ENCODE results near the gene PCDHB8. TPM values are rescaled to one million over a fixed set of nuclear protein-coding genes. Genes with fewer than 3 reads are reported as not detected.
"Not testable (repeated sequence)": the region's sequence is repeated elsewhere in the genome, so short reads cannot be mapped to it uniquely, and the experiment has no call there.

The PCDHB8 gene
- total and polyA plus RNA-seq, 4 donors, result 0.03 to 0.14 (median 0.08) TPM; not detected in 1

DNA sequence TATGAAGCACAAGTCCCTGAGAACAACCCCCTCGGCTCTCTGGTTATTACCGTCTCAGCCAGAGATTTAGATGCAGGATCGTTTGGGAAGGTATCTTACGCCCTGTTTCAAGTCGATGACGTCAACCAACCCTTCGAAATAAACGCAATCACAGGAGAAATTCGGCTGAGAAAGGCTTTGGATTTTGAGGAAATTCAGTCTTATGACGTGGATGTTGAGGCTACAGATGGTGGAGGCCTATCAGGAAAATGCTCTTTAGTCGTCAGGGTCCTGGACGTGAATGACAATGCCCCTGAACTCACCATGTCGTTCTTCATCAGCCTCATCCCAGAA is 26.6 kb upstream of the PCDHB8 start:
- H3K4me1 ChIP-seq (ENCODE audit: control insufficient read depth in 4 of 4, insufficient read depth in 4 of 4, low read length in 3 of 4), result no peaks in the 10 kb centered on the region
- peaks cover 16 to 38% (median 22%) of the 10 kb centered on the region in 4 donors for H3K9me3 ChIP-seq (ENCODE audit: control insufficient read depth in 4 of 4, low read length in 3 of 4)
- TF ChIP-seq HNF4A (conservative IDR thresholded peaks at IDR 0.05) (no peak), EGR1 (IDR thresholded peaks at IDR 0.05; ENCODE audit: low read depth in 2 of 2) (no peak), YY1 (IDR thresholded peaks at IDR 0.05) (no peak), FOXA2 (IDR thresholded peaks at IDR 0.05) (no peak), GABPA (IDR thresholded peaks at IDR 0.05 in 1 of 2, conservative IDR thresholded peaks at IDR 0.05 in 1 of 2) (no peak)
- TF ChIP-seq, protein P1, sequence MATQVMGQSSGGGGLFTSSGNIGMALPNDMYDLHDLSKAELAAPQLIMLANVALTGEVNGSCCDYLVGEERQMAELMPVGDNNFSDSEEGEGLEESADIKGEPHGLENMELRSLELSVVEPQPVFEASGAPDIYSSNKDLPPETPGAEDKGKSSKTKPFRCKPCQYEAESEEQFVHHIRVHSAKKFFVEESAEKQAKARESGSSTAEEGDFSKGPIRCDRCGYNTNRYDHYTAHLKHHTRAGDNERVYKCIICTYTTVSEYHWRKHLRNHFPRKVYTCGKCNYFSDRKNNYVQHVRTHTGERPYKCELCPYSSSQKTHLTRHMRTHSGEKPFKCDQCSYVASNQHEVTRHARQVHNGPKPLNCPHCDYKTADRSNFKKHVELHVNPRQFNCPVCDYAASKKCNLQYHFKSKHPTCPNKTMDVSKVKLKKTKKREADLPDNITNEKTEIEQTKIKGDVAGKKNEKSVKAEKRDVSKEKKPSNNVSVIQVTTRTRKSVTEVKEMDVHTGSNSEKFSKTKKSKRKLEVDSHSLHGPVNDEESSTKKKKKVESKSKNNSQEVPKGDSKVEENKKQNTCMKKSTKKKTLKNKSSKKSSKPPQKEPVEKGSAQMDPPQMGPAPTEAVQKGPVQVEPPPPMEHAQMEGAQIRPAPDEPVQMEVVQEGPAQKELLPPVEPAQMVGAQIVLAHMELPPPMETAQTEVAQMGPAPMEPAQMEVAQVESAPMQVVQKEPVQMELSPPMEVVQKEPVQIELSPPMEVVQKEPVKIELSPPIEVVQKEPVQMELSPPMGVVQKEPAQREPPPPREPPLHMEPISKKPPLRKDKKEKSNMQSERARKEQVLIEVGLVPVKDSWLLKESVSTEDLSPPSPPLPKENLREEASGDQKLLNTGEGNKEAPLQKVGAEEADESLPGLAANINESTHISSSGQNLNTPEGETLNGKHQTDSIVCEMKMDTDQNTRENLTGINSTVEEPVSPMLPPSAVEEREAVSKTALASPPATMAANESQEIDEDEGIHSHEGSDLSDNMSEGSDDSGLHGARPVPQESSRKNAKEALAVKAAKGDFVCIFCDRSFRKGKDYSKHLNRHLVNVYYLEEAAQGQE (IDR thresholded peaks at IDR 0.05), result no peak
- TF ChIP-seq, protein P2, sequence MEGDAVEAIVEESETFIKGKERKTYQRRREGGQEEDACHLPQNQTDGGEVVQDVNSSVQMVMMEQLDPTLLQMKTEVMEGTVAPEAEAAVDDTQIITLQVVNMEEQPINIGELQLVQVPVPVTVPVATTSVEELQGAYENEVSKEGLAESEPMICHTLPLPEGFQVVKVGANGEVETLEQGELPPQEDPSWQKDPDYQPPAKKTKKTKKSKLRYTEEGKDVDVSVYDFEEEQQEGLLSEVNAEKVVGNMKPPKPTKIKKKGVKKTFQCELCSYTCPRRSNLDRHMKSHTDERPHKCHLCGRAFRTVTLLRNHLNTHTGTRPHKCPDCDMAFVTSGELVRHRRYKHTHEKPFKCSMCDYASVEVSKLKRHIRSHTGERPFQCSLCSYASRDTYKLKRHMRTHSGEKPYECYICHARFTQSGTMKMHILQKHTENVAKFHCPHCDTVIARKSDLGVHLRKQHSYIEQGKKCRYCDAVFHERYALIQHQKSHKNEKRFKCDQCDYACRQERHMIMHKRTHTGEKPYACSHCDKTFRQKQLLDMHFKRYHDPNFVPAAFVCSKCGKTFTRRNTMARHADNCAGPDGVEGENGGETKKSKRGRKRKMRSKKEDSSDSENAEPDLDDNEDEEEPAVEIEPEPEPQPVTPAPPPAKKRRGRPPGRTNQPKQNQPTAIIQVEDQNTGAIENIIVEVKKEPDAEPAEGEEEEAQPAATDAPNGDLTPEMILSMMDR (IDR thresholded peaks at IDR 0.05; ENCODE audit: low read depth, low read length, missing input control), result no peak
- TF ChIP-seq, protein P3, sequence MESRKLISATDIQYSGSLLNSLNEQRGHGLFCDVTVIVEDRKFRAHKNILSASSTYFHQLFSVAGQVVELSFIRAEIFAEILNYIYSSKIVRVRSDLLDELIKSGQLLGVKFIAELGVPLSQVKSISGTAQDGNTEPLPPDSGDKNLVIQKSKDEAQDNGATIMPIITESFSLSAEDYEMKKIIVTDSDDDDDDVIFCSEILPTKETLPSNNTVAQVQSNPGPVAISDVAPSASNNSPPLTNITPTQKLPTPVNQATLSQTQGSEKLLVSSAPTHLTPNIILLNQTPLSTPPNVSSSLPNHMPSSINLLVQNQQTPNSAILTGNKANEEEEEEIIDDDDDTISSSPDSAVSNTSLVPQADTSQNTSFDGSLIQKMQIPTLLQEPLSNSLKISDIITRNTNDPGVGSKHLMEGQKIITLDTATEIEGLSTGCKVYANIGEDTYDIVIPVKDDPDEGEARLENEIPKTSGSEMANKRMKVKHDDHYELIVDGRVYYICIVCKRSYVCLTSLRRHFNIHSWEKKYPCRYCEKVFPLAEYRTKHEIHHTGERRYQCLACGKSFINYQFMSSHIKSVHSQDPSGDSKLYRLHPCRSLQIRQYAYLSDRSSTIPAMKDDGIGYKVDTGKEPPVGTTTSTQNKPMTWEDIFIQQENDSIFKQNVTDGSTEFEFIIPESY (IDR thresholded peaks at IDR 0.05), result no peak
- no peak overlapping the region for H3K4me3 ChIP-seq (ENCODE audit: low read depth in 1 of 3, low read length in 3 of 3)
- DNase-seq (ENCODE audit: low spot score), result no peak
- no peak overlapping the region for H3K9ac ChIP-seq (ENCODE audit: low read depth in 1 of 2, low read length in 2 of 2)
- H3K27me3 ChIP-seq (ENCODE audit: control insufficient read depth in 4 of 4, insufficient read depth in 4 of 4, low read length in 3 of 4), result peaks cover 0 to 6% (median 0%) of the 10 kb centered on the region in 4 donors
- H3K36me3 ChIP-seq (ENCODE audit: control insufficient read depth in 4 of 4, insufficient read depth in 3 of 4, low read depth in 1 of 4, low read length in 3 of 4), result no peaks in the 10 kb centered on the region
- H3K27ac ChIP-seq (ENCODE audit: low read depth in 1 of 2, low read length in 2 of 2), result no peak overlapping the region
- 28% methylated on average over 13 of the region's 13 CpGs for WGBS

DNA sequence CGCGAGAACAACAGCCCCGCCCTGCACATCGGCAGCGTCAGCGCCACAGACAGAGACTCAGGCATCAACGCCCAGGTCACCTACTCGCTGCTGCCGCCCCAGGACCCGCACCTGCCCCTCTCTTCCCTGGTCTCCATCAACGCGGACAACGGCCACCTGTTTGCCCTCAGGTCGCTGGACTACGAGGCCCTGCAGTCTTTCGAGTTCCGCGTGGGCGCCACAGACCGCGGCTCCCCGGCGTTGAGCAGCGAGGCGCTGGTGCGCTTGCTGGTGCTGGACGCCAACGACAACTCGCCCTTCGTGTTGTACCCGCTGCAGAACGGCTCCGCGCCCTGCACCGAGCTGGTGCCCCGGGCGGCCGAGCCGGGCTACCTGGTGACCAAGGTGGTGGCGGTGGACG is 26.0 kb upstream of the PCDHB8 start:
- peaks cover 16 to 44% (median 26%) of the 10 kb centered on the region in 4 donors for H3K9me3 ChIP-seq (ENCODE audit: control insufficient read depth in 4 of 4, low read length in 3 of 4)
- not testable (repeated sequence) for H3K27ac ChIP-seq (ENCODE audit: low read depth in 1 of 2, low read length in 2 of 2); H3K4me3 ChIP-seq (ENCODE audit: low read depth in 1 of 3, low read length in 3 of 3); H3K36me3 ChIP-seq (ENCODE audit: control insufficient read depth in 4 of 4, insufficient read depth in 3 of 4, low read depth in 1 of 4, low read length in 3 of 4); H3K4me1 ChIP-seq (ENCODE audit: control insufficient read depth in 4 of 4, insufficient read depth in 4 of 4, low read length in 3 of 4); H3K9ac ChIP-seq (ENCODE audit: low read depth in 1 of 2, low read length in 2 of 2); H3K27me3 ChIP-seq (ENCODE audit: control insufficient read depth in 4 of 4, insufficient read depth in 4 of 4, low read length in 3 of 4); DNase-seq (ENCODE audit: low spot score)
- WGBS, result 33% methylated on average over 39 of the region's 41 CpGs

DNA sequence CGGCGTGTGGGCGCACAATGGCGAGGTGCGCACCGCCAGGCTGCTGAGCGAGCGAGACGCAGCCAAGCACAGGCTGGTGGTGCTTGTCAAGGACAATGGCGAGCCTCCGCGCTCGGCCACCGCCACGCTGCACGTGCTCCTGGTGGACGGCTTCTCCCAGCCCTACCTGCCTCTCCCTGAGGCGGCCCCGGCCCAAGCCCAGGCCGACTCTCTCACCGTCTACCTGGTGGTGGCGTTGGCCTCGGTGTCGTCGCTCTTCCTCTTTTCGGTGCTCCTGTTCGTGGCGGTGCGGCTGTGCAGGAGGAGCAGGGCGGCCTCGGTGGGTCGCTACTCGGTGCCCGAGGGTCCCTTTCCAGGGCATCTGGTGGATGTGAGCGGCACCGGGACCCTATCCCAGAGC is 25.5 kb upstream of the PCDHB8 start:
- H3K27ac ChIP-seq (ENCODE audit: low read depth in 1 of 2, low read length in 2 of 2); H3K36me3 ChIP-seq (ENCODE audit: control insufficient read depth in 4 of 4, insufficient read depth in 3 of 4, low read depth in 1 of 4, low read length in 3 of 4); H3K4me3 ChIP-seq (ENCODE audit: low read depth in 1 of 3, low read length in 3 of 3); DNase-seq (ENCODE audit: low spot score); H3K9ac ChIP-seq (ENCODE audit: low read depth in 1 of 2, low read length in 2 of 2); H3K27me3 ChIP-seq (ENCODE audit: control insufficient read depth in 4 of 4, insufficient read depth in 4 of 4, low read length in 3 of 4); H3K4me1 ChIP-seq (ENCODE audit: control insufficient read depth in 4 of 4, insufficient read depth in 4 of 4, low read length in 3 of 4): not testable (repeated sequence)
- 27% methylated on average over 36 of the region's 36 CpGs for WGBS
- peaks cover 16 to 48% (median 28%) of the 10 kb centered on the region in 4 donors for H3K9me3 ChIP-seq (ENCODE audit: control insufficient read depth in 4 of 4, low read length in 3 of 4)

Data from liver (tissue), 9 donors.